K562 (cell line): ENCODE data around the gene C2CD2. TPM values are rescaled to one million over a fixed set of nuclear protein-coding genes. Genes with fewer than 3 reads are reported as not detected.

Experiments
- ATAC-seq: fragments of 200-7000 bp; cut with Tn5 transposase; 3 replicates; pipeline ENCODE4 v1.9.1; 2020; ENCODE audit warnings: moderate library complexity
- BruUV-seq: library from RNA; stranded (reverse); fragments of 400-500 nt; replicated peaks from 2 replicates; lab custom pipeline; 2021; lab: Mats Ljungman, UMichigan
- CTCF ChIA-PET: fragments of 300-600 bp; formaldehyde crosslinking; extraction: SDS; loops from one replicate; lab custom pipeline; 2021; ENCODE audit warnings: low intra/inter-chr PET ratio; lab: Yijun Ruan, JAX
- POLR2A ChIA-PET: fragments of 300-600, 350-650 bp; sonication (Branson Sonifier 250); formaldehyde crosslinking; extraction: SDS; loops from one replicate; lab custom pipeline; 2021; ENCODE audit warnings: antibody characterized with exemption, inconsistent platforms; lab: Yijun Ruan, JAX
- DNase-seq, 4 experiments: peaks; one replicate each; pipeline versions ENCODE4 v3.0.0 to v3.0.0-alpha.2; 2011 to 2018; ENCODE audit warnings: low spot score in 3 of 4, mixed read lengths in 3 of 4; ENCODE audit errors: extremely low read depth in 1 of 4
- FAIRE-seq: peaks from 2 replicates; lab custom pipeline; 2011; peaks lifted over from hg19 to GRCh38; lab: Jason Lieb, UNC
- H2AFZ ChIP-seq: 2 replicates; pipeline ENCODE4 v1.6.0; 2011; ENCODE audit warnings: low read depth, low read length, control low read depth, inconsistent platforms
- H3K27ac ChIP-seq: fragments of 200-600 bp; 3 replicates; pipeline ENCODE4 v1.8.0; 2011; ENCODE audit warnings: low read depth, mild to moderate bottlenecking, control low read depth, inconsistent platforms, low read length, moderate library complexity, mixed read lengths; ENCODE audit errors: extremely low read depth
- H3K27me3 ChIP-seq, 2 experiments: fragments of 300-600 bp in 1 of 2; 2 replicates in 1 of 2; 3 replicates in 1 of 2; pipeline versions ENCODE4 v1.6.0 to v1.8.0; 2011; ENCODE audit warnings: inconsistent platforms in 2 of 2, low read length in 2 of 2, mild to moderate bottlenecking in 1 of 2, mixed read lengths in 1 of 2, moderate library complexity in 1 of 2; ENCODE audit not compliant: control insufficient read depth in 2 of 2, insufficient read depth in 2 of 2
- H3K36me3 ChIP-seq: fragments of 300-600 bp; 3 replicates; pipeline ENCODE4 v1.8.0; 2011; ENCODE audit warnings: mild to moderate bottlenecking, low read length, inconsistent platforms; ENCODE audit not compliant: control insufficient read depth, insufficient read depth
- H3K4me1 ChIP-seq, 2 experiments: fragments of 200-600 bp in 1 of 2; replicated peaks in 1 of 2; 2 replicates in 1 of 2; 3 replicates in 1 of 2; pipeline versions ENCODE4 v1.5.1 to v1.8.0; 2011; ENCODE audit warnings: inconsistent platforms in 2 of 2, low read length in 2 of 2, mild to moderate bottlenecking in 1 of 2, mixed read lengths in 1 of 2, moderate library complexity in 1 of 2; ENCODE audit not compliant: control insufficient read depth in 2 of 2, insufficient read depth in 2 of 2
- H3K4me2 ChIP-seq: 2 replicates; pipeline ENCODE4 v1.6.1; 2011; ENCODE audit warnings: low read length, control low read depth, inconsistent platforms, mixed read lengths; ENCODE audit not compliant: insufficient read depth
- H3K4me3 ChIP-seq: fragments of 200-600 bp; sonication (generic), shearing (Covaris generic); 2 replicates; pipeline ENCODE4 v1.5.1; 2016; ENCODE audit warnings: control low read depth, inconsistent platforms
- H3K79me2 ChIP-seq: fragments of 200-600 bp; 3 replicates; pipeline ENCODE4 v1.8.0; 2011; ENCODE audit warnings: low read length, inconsistent platforms; ENCODE audit not compliant: control insufficient read depth, insufficient read depth
- H3K9ac ChIP-seq, 2 experiments: 2 replicates each; pipeline versions ENCODE4 v1.6.0 to v1.6.1; 2011; ENCODE audit warnings: low read depth in 2 of 2, low read length in 2 of 2, control low read depth in 1 of 2, inconsistent platforms in 1 of 2, mild to moderate bottlenecking in 1 of 2, mixed read lengths in 1 of 2; ENCODE audit not compliant: insufficient read depth in 1 of 2
- H3K9me1 ChIP-seq: one replicate; pipeline ENCODE4 v1.6.0; 2011; ENCODE audit warnings: inconsistent platforms, mild to moderate bottlenecking, low read length, moderate library complexity; ENCODE audit not compliant: control insufficient read depth, insufficient read depth
- H3K9me3 ChIP-seq: replicated peaks from 2 replicates; pipeline ENCODE4 v1.5.1; 2011; ENCODE audit warnings: low read depth, low read length, inconsistent platforms; ENCODE audit not compliant: control insufficient read depth, insufficient read depth
- H4K20me1 ChIP-seq: replicated peaks from 2 replicates; pipeline ENCODE4 v1.6.1; 2011; ENCODE audit warnings: low read length, inconsistent platforms, mixed read lengths; ENCODE audit not compliant: control insufficient read depth, insufficient read depth
- ATF2 ChIP-seq: sonication (generic); formaldehyde crosslinking; IDR thresholded peaks from 2 replicates; pipeline ENCODE4 v1.8.1; 2022; ENCODE audit warnings: missing genetic modification reagents
- ATF3 ChIP-seq, 2 experiments: fragments of 450-650 bp in 1 of 2; sonication (generic) in 1 of 2; formaldehyde crosslinking in 1 of 2; IDR thresholded peaks in 1 of 2; conservative IDR thresholded peaks in 1 of 2; 2 replicates each; pipeline versions ENCODE4 v1.6.1 to v1.8.1; 2016 to 2023; ENCODE audit warnings: mild to moderate bottlenecking in 2 of 2, moderate library complexity in 2 of 2, inconsistent platforms in 1 of 2, missing genetic modification reagents in 1 of 2
- CBX2 ChIP-seq: fragments of 200-600 bp; sonication (generic); IDR thresholded peaks from one replicate; pipeline ENCODE4 v1.6.1; 2012; ENCODE audit warnings: mild to moderate bottlenecking, low read length, inconsistent platforms; ENCODE audit not compliant: insufficient read depth, poor library complexity, severe bottlenecking
- CEBPB ChIP-seq: fragments of 450-650 bp; IDR thresholded peaks from 2 replicates; pipeline ENCODE4 v1.6.1; 2016; ENCODE audit warnings: missing genetic modification characterization, missing compliant biosample characterization
- ERF ChIP-seq: fragments of 450-650 bp; formaldehyde crosslinking; IDR thresholded peaks from 2 replicates; pipeline ENCODE4 v1.4.0; 2020; ENCODE audit warnings: mild to moderate bottlenecking, mixed read lengths
- MECOM ChIP-seq: fragments of 250-450 bp; sonication (Bioruptor Pico); IDR thresholded peaks from 2 replicates; pipeline ENCODE4 v1.8.0; 2022; ENCODE audit warnings: inconsistent platforms
- MEIS2 ChIP-seq: fragments of 450-650 bp; IDR thresholded peaks from 2 replicates; pipeline ENCODE4 v1.6.1; 2014; ENCODE audit warnings: mild to moderate bottlenecking; ENCODE audit not compliant: partially characterized antibody
- MTA3 ChIP-seq: fragments of 450-650 bp; formaldehyde crosslinking; IDR thresholded peaks from 2 replicates; pipeline ENCODE4 v1.6.1; 2017; ENCODE audit warnings: mild to moderate bottlenecking, borderline replicate concordance
- NR3C1 ChIP-seq: sonication (generic); formaldehyde crosslinking; IDR thresholded peaks from 2 replicates; pipeline ENCODE4 v1.8.1; 2022; ENCODE audit warnings: missing genetic modification reagents
- POLR2AphosphoS5 ChIP-seq: IDR thresholded peaks from 2 replicates; pipeline ENCODE4 v1.6.1; 2011; ENCODE audit warnings: mild to moderate bottlenecking, low read depth, low read length, moderate library complexity; ENCODE audit not compliant: control insufficient read depth, insufficient read depth
- SREBF1 ChIP-seq: fragments of 150-350 bp; IDR thresholded peaks from 2 replicates; pipeline ENCODE4 v1.6.1; 2014; ENCODE audit warnings: antibody characterized with exemption, low read depth, low read length, borderline replicate concordance
- ZHX1 ChIP-seq: fragments of 150-350 bp; conservative IDR thresholded peaks from 2 replicates; pipeline ENCODE4 v1.6.1; 2014; ENCODE audit warnings: low read length
- ZNF146 ChIP-seq: IDR thresholded peaks from one replicate; pipeline ENCODE4 v1.6.1; 2018; ENCODE audit warnings: missing compliant biosample characterization; ENCODE audit not compliant: unreplicated experiment
- ZNF511 ChIP-seq: sonication (generic); formaldehyde crosslinking; IDR thresholded peaks from 2 replicates; pipeline ENCODE4 v1.8.0; 2022; ENCODE audit warnings: mild to moderate bottlenecking, missing genetic modification reagents
- WGBS: fragments of 100-300 bp; shearing (Covaris generic); methylation state at CpG from one replicate; pipeline ENCODE4 v1.1.6; 2016; ENCODE audit warnings: low coverage, mixed read lengths; ENCODE audit not compliant: insufficient coverage; ENCODE audit errors: missing lambda C conversion rate; 5-methylcytosine and 5-hydroxymethylcytosine counted together
- in situ Hi-C: fragments of 300-500 bp; cut with MboI; formaldehyde crosslinking; loops from 4 replicates; pipeline ENCODE4 v1.15.0; 2018; ENCODE audit warnings: inconsistent platforms, mixed read lengths
- intact Hi-C: fragments of 100-400 bp; cut with micrococcal nuclease; formaldehyde crosslinking; loops from 2 replicates; pipeline ENCODE4 v1.14.2; 2022
- polyA plus RNA-seq, 8 experiments: library from polyadenylated mRNA; depleted of rRNA in 4 of 8; stranded (reverse) in 5 of 8; unstranded in 3 of 8; fragments of >200 nt; fragmentation: Nextera tagmentation in 2 of 8; fragmentation: Illumina TruSeq in 1 of 8; extraction: Ambion mirVana in 2 of 8; extraction: Trizol in 1 of 8; gene quantifications; 2 replicates each; pipeline versions ENCODE4 v1.2.1 to v1.2.3, GENCODE V29; 2011 to 2014; ENCODE audit warnings: inconsistent platforms in 1 of 8, missing spikeins in 1 of 8
- total RNA-seq, 7 experiments: library from RNA; depleted of rRNA in 6 of 7; stranded (reverse); fragments of >200 nt in 6 of 7; fragmentation: Illumina TruSeq in 2 of 7; extraction: Trizol in 2 of 7; gene quantifications; 2 replicates each; pipeline versions ENCODE4 v1.2.1 to v1.2.3, GENCODE V29; 2011 to 2021; ENCODE audit warnings: low replicate concordance in 1 of 7

Gene C2CD2
- total and polyA plus RNA-seq, 9 of the 15 experiments (the other 6 are each of a cell fraction or from before 2014, with no cell fraction given), result 1.3 to 21.6 (median 12.1) TPM

- FAIRE-seq (no peak), DNase-seq (no peak), ATAC-seq (no peak)
- no peak overlapping the region for H3K27ac ChIP-seq
- TF ChIP-seq ZNF146 (CRISPR knock-in tag), result no peak
- no peak for TF ChIP-seq CBX2
- no peak for TF ChIP-seq ERF
- no peak for TF ChIP-seq SREBF1
- no peak for TF ChIP-seq ATF2 (CRISPR knock-in tag)
- TF ChIP-seq NR3C1 (CRISPR knock-in tag), result no peak
- TF ChIP-seq MECOM, result no peak
- TF ChIP-seq ZHX1, result no peak
- no peak for TF ChIP-seq ZNF511
- no peak for TF ChIP-seq MTA3
- TF ChIP-seq ATF3 (IDR thresholded peaks at IDR 0.05), result no peak
- no peak for TF ChIP-seq ATF3 (CRISPR knock-in tag; conservative IDR thresholded peaks at IDR 0.05)
- no peak for TF ChIP-seq MEIS2
- no peak for TF ChIP-seq POLR2AphosphoS5
- TF ChIP-seq CEBPB (tag), result no peak
- intact Hi-C loops, result no loop called here
- POLR2A ChIA-PET, result no interaction called here
- no peak overlapping the region for H2AFZ ChIP-seq
- no peak overlapping the region for H3K9ac ChIP-seq
- H4K20me1 ChIP-seq, result 0 out of 2 replicates have a peak, but pooled peaks cover 2% of the 10 kb centered on the region
- no peaks in the 10 kb centered on the region for H3K9me1 ChIP-seq
- WGBS, result 82% methylated on average over 25 of the region's 25 CpGs
- in situ Hi-C loops, result no loop called here
- H3K4me3 ChIP-seq, result no peak overlapping the region
- H3K4me1 ChIP-seq, result peaks cover 24 to 34% of the 10 kb centered on the region in 2 experiments
- no peak overlapping the region for H3K4me2 ChIP-seq
- H3K9me3 ChIP-seq, result no peaks in the 10 kb centered on the region
- H3K79me2 ChIP-seq, result no peaks in the 10 kb centered on the region
- no peaks in the 10 kb centered on the region for H3K27me3 ChIP-seq
- peaks cover 38% of the 10 kb centered on the region for H3K36me3 ChIP-seq
- CTCF ChIA-PET, result no interaction called here
- no TSS peak for BruUV-seq
Measured at GRCh38 chr21:41899426-41900202, 54.2 kb downstream of the C2CD2 start.
